KG1 (cell line): Measurements from ENCODE around the gene HSP90B1.
A peak's percentile ranks its signal among the peaks of the same experiment; 100 is the strongest.

ENCODE experiments used
- DNase-seq: peaks from one replicate; lab custom pipeline; 2025; lab: John Stamatoyannopoulos, UW

The HSP90B1 gene

DNA sequence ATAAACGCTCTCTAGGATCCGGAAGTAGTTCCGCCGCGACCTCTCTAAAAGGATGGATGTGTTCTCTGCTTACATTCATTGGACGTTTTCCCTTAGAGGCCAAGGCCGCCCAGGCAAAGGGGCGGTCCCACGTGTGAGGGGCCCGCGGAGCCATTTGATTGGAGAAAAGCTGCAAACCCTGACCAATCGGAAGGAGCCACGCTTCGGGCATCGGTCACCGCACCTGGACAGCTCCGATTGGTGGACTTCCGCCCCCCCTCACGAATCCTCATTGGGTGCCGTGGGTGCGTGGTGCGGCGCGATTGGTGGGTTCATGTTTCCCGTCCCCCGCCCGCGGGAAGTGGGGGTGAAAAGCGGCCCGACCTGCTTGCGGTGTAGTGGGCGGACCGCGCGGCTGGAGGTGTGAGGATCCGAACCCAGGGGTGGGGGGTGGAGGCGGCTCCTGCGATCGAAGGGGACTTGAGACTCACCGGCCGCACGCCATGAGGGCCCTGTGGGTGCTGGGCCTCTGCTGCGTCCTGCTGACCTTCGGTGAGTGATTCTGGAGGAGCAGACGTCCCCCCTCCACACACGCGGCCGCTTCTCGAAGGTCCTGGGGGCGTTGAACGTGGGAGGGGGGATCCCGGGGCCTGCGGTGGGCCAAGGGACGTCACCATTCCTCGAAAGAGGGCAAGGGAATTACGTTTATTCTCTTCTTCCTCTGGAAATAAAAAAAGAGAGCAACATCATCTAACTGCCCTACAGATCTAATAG lies at the start of gene HSP90B1:
Gene HSP90B1 (plus strand): TSS at position 377 of the 753 bp plus-strand sequence. CDS start 106 bp downstream, at position 483.
- peak; percentile 98 for DNase-seq

- no peak for DNase-seq
Measured at GRCh38 chr12:103881261-103881660, 48.9 kb upstream of the HSP90B1 start.

DNA sequence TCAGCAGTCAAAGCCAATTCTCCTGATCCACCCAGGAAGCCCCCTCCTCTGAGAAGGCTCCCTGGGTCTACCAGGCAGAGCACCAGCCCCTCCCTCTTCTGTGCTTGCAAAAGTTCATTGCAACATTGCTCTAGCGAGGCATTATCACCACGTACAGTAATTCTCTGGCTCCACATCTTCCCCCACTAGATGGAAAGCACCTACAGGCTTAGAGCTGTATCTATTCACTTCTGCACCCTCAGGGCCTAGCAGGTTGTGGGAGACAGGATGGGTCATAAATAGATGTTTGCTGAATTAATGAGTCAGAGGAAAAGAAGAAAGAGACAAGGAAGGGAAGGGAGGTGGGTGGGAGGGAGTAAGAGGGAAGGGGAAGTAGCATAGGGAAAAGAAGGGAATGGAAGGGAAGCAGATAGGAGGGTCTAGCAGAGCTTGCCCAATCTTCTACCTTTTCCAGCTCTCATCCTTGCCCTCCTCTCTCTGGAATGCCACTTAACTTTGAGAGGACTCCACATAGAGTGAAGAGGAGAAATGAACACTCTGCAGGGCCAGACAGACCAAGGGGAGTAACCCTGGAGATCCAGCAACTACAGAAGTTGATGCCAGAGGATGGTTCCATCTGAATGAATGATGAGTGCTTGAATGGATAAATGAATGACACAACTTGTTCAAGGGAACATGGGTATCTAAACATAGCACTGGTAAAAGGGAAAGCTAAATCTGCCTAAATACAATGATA lies 47.2 kb upstream of the HSP90B1 start:
- no peak for DNase-seq

DNA sequence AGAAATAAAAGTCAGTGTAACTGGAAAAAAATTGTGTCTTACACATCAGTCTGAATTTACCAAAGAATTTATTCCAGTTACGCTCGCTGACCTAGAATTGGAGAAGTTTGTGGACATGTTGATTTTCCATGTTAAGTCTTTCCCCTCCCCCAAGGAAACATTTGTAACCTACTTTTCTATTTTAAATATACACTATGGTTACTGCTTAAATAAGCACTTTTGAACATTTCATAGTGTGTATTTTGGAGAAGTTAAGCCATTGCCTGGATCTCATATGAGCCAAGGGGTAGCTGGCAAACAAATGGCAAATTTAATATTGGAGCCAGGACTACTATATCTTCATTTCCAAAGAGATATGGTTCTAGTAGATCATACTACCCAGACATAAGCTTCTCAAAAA lies 46.3 kb upstream of the HSP90B1 start:
- no peak for DNase-seq

GRCh38 chr12:103884316-103884715 lies 45.9 kb upstream of the HSP90B1 start:
- DNase-seq = peak; percentile 12

DNA sequence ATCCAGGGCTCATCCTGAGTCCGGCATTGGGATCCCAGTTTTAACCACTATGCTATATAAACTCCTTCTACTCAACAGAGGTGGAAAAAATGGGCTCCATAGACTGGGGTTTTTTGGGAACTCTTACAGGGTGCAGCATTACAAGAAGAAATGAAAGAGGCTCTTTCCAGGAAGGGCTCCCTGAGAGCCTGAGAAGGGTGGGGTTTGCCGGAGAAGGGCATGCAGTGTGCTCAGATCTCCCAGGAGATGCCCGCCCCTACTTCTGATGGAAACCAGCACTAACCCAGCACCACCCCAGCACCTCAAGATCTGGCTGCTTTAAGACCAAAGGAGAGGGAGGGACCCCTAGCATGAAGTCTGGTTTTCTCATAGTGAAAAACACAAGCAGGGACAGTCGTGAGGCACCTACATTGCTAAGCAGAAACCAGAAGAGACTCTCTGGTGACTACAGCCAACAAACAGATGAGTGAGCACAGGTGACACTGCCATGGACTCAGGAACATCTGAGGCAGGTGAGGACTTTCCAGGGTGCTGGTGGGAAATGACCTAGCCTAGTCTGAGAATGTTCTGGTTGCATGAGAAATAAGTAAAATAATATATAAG lies 43.9 kb upstream of the HSP90B1 start:
- no peak for DNase-seq

DNA sequence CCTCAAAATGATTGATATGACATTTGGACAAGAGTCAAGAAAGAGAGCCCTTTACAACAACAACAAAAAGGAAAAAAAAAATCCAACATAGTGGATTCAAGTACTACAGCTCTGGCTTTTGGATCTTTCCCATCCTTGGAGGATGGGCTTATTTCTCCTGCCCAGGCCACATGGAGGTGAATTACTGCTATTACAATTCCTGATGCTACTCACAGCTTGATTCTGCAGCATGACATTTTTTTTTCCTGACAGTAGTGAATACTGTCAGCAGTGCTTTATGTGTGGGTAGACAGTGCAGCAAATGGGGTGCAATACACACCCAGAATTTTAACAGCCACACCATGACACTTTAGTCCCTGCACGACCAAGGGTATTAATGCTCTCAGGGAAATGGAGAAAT lies 42.5 kb upstream of the HSP90B1 start:
- DNase-seq = no peak

GRCh38 chr12:103897316-103897715 lies 32.9 kb upstream of the HSP90B1 start:
- DNase-seq = no peak

DNA sequence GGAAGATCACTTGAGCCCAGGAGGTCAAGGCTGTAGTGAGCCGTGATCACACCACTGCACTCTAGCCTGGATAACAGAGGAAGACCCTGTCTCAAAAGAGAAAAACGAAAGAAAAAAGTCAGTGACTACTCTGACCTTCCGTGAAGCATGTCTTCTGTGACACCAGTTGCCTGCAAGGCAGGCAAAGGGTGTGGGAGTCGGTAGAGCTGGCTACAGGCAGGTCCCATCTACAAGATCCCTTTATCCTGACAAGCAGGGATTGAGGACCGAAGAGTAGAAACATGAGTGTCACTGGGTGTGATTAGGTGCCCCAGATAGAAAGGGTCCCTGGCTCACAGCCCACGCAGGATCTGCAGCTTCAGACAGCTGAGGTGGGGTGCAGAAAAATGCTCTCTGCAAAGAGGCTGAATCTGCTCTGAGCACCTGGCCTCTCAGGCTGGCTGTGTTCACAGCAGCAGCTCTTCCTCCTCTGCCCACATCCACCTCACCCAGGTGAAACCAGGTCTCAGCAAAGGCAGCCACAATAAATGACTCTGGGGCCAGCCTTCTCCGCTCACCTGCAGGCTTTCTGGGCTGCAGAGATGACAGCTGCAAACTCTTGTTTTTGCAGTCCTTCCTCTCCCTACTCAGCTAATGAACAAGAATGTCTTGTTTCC lies 28.6 kb upstream of the HSP90B1 start:
- DNase-seq = no peak

- no peak for DNase-seq
Measured at GRCh38 chr12:103903993-103904392, 26.2 kb upstream of the HSP90B1 start.

- no peak for DNase-seq
Measured at GRCh38 chr12:103905730-103906349, 24.4 kb upstream of the HSP90B1 start.

DNA sequence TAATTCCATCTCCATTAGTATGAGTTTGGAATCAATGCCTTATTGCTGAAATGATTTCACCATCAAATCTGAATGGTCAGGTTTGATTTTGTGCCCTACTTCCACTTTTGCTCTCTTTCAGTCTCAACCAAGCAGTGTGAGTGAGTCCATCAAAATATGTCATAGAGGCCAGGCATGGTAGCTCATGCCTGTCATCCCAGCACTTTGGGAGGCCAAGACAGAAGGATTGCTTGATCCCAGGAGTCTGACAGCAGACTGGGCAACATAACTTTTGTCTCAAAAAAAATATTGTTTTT lies 22.0 kb upstream of the HSP90B1 start:
- no peak for DNase-seq

DNA sequence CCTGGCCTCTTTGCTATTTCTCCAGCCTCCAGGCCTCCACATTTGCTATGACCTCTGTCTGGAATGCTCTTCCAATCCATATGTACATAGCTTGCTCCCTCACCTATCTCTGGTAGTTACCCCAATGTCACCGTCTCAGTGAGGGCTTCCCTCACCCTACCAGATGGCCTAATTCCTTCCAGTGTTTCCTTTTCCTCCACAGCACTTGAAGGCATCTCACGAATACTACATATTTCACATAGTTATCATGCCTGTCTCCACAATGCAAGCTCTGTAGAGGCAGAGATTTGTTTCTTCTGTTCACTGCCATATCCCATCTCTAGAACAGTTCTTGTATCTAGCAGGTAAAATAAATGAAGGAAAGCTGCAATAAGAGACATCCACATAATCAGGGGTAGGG lies 21.3 kb upstream of the HSP90B1 start:
- DNase-seq = no peak

GRCh38 chr12:103909811-103910210 lies 20.4 kb upstream of the HSP90B1 start:
- no peak for DNase-seq

DNA sequence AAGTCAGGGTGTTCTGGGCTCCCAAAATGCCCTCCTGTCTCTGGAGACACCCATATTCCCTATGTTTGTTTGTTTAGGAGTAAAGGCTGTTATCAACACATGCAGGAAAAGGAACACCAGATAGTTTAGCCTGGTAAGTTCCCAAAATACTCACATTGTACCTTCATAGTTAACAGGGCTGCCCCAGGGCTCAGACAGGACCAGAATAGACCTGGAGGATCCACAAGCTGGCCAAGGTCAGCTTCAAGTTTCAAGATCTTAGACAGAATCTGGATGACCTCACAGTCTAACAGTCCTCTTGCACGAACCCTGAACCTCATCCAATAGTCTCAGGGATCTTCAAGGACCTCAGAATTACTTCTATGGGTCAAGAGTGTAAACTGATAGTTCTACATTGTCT lies 18.1 kb upstream of the HSP90B1 start:
- no peak for DNase-seq

DNA sequence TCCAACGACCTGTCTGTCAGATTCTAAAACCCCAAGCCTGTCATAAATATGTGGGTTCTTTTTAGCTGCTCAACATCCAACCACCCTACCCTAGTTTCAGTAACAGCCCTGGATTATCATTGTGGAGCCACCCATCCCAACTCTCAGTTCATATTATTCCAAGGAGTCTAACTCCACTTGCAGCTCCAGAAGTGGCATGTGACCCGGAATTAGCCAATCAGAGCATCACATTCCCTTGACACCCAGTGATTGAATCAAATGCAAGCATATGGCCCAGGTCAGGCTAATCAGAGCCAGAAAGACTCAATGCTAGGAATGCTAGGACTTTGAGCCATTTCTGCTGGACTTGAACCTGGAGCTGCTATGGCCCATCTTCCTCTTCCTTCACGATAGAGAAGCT lies 17.1 kb upstream of the HSP90B1 start:
- DNase-seq = no peak

DNA sequence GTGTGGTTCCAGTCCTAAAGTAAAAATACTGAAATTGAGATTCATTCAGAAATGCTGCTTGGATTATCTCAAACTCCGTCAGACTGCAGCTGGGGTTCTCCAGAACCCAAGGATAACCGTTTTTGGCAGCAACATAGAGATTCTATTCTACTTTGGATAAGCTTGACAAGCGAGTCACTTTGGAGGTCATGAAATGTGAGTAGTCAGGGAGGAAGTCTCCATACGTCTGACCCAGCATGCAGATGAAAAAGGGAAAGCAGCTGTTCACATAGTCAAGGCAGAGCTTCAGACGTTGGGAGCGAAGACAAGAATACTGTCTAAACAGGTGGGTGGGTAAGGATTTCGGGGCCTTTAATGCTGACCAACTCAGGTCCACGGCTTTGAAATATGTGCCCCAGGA lies 14.9 kb upstream of the HSP90B1 start:
- DNase-seq = no peak

DNA sequence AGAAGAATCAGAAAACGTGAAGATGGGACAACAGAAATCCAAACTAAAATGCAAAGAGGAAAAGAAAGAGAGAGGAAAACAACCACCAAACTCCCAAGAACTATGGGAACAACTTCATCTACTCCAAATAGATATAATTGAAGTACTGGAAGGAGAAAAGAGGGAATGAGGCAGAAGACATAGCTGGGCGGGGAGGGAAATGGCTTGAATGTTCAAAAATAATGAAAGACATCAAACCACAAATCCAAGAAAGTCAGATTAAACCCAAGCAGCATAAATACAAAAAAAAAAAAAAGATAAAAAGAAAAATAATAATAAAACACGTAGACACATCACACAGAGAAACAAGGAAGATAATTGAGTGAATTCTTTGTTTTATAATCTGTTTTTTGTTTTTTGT lies 12.3 kb upstream of the HSP90B1 start:
- DNase-seq = no peak

GRCh38 chr12:103924761-103925641 lies 5.2 kb upstream of the HSP90B1 start:
- no peak for DNase-seq

- DNase-seq = peak; percentile 73
Measured at GRCh38 chr12:103928682-103929045, 1.5 kb upstream of the HSP90B1 start.

DNA sequence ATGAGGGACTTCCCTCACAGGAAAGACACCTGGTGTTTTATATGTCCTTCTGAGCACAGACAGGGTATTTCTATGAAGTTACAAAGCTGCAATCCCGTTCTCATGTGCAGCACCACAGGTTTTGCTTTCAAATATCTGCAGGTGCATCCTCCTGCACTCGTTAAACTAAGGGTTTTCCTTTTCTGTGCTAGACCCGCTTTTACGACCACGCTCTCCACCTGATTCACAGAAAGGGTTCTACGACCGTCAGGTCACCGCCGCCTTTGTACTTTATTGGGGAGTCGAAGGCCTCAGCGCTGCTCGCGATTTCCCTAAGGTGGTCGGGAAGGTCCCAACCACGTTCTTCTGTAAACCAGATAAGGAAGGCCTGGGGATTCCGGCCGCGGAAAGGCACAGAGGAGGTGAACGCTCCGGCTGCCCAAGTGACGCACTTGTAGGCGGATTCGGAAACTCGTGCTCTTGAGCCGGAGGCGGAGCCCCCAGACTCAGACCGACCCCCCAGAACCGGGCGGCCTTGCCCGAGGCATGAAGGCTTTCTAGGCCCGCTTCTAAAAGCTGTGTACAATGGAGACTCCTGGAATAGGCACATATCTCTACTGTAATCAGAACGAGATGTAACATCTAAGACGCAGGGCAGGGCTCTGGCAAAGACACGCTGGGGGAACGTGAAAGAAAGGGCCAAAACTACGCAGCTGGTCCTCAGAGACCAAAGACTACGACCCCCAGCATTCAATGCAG lies 995 bp upstream of the HSP90B1 start:
- peak; percentile 90 for DNase-seq
